Endothelial cell of umbilical vein (primary cell): ENCODE measurements around the gene CKAP2.

Experiments
- CTCF ChIP-seq, 2 donors: IDR thresholded peaks; 1 replicate in 1 of 2; 2 replicates in 1 of 2; pipeline ENCODE4 v1.5.1; 2011; ENCODE audit warnings: low read length in 2 of 2, mild to moderate bottlenecking in 2 of 2, moderate library complexity in 2 of 2, control low read depth in 1 of 2, inconsistent platforms in 1 of 2, low read depth in 1 of 2; ENCODE audit not compliant: insufficient read depth in 1 of 2; ENCODE audit errors: extremely low read depth in 1 of 2
- EZH2 ChIP-seq: IDR thresholded peaks from 2 replicates; pipeline ENCODE4 v1.6.1; 2012; ENCODE audit warnings: borderline replicate concordance, low read depth, mild to moderate bottlenecking, moderate library complexity, low read length, inconsistent platforms; ENCODE audit not compliant: severe bottlenecking
- JUN ChIP-seq: IDR thresholded peaks from 2 replicates; pipeline ENCODE4 v1.6.1; 2011; ENCODE audit warnings: borderline replicate concordance, low read depth; ENCODE audit not compliant: insufficient read length, insufficient read depth
- MYC ChIP-seq: IDR thresholded peaks from one replicate; pipeline ENCODE4 v1.6.1; 2011; ENCODE audit warnings: mild to moderate bottlenecking, low read depth, low read length
- POLR2A ChIP-seq: IDR thresholded peaks from 2 replicates; pipeline ENCODE4 v1.6.1; 2012; ENCODE audit warnings: low read depth, mild to moderate bottlenecking, control low read depth, low read length

- TF ChIP-seq POLR2A (no peak), CTCF (IDR thresholded peaks at IDR 0.05; ENCODE audit: extremely low read depth in 1 of 2, insufficient read depth in 1 of 2, low read depth in 1 of 2, low read length in 2 of 2) (no peak), JUN (no peak), MYC (no peak), EZH2 (no peak)
Measured at GRCh38 chr13:52463526-52463925, 8.2 kb downstream of the CKAP2 start.
